ENCODE measurements around the gene MPPE1. TPM values are rescaled to one million over a fixed set of nuclear protein-coding genes. Genes with fewer than 3 reads are reported as not detected.
"Not testable (repeated sequence)": the region's sequence is repeated elsewhere in the genome, so short reads cannot be mapped to it uniquely, and the experiment has no call there.

MPPE1 gene
- polyA plus RNA-seq, 1 donor from 2014 or later, result 36.2 TPM

- no peaks in the 10 kb centered on the region for H3K36me3 Mint-ChIP-seq
- no peak overlapping the region for H3K4me3 Mint-ChIP-seq
- peaks cover 4 to 13% (median 10%) of the 10 kb centered on the region in 3 donors for H3K4me1 Mint-ChIP-seq
- H3K27ac Mint-ChIP-seq, result no peak overlapping the region
- H3K27me3 Mint-ChIP-seq, result no peaks in the 10 kb centered on the region
- no peaks in the 10 kb centered on the region for H3K9me3 Mint-ChIP-seq
Measured at GRCh38 chr18:11944252-11944651, 36.1 kb upstream of the MPPE1 start.

GRCh38 chr18:11943551-11943950, 35.4 kb upstream of the MPPE1 start:
- Mint-ChIP-seq H3K27ac (no peak overlapping the region), H3K4me3 (no peak overlapping the region), H3K4me1 (peaks cover 4 to 10% (median 10%) of the 10 kb centered on the region in 3 donors), H3K27me3 (no peaks in the 10 kb centered on the region), H3K9me3 (no peaks in the 10 kb centered on the region), H3K36me3 (no peaks in the 10 kb centered on the region)

GRCh38 chr18:11940956-11941355, 32.8 kb upstream of the MPPE1 start:
- H3K27ac Mint-ChIP-seq, result no peak overlapping the region
- H3K27me3 Mint-ChIP-seq, result no peaks in the 10 kb centered on the region
- no peak overlapping the region for H3K4me3 Mint-ChIP-seq
- peaks cover 0 to 4% (median 2%) of the 10 kb centered on the region in 3 donors for H3K4me1 Mint-ChIP-seq
- H3K36me3 Mint-ChIP-seq, result no peaks in the 10 kb centered on the region
- no peaks in the 10 kb centered on the region for H3K9me3 Mint-ChIP-seq

- Mint-ChIP-seq H3K9me3 (no peaks in the 10 kb centered on the region), H3K27ac (no peak overlapping the region), H3K4me3 (no peak overlapping the region)
Measured at GRCh38 chr18:11937874-11938478, 29.9 kb upstream of the MPPE1 start.

GRCh38 chr18:11932393-11932792, 24.3 kb upstream of the MPPE1 start:
- peaks cover 0 to 3% (median 0%) of the 10 kb centered on the region in 3 donors for H3K4me1 Mint-ChIP-seq
- peaks cover 3% of the 10 kb centered on the region for H3K27me3 Mint-ChIP-seq
- no peaks in the 10 kb centered on the region for H3K36me3 Mint-ChIP-seq
- no peak overlapping the region for H3K27ac Mint-ChIP-seq
- H3K9me3 Mint-ChIP-seq, result no peaks in the 10 kb centered on the region
- no peak overlapping the region for H3K4me3 Mint-ChIP-seq

More at GRCh38 chr18:11937874-11938478, 29.9 kb upstream of the MPPE1 start:
- peaks cover 0 to 2% (median 2%) of the 10 kb centered on the region in 3 donors for H3K4me1 Mint-ChIP-seq
- no peaks in the 10 kb centered on the region for H3K36me3 Mint-ChIP-seq
- H3K27me3 Mint-ChIP-seq, result no peaks in the 10 kb centered on the region

- Mint-ChIP-seq H3K36me3 (peaks cover 2% of the 10 kb centered on the region), H3K4me3 (no peak overlapping the region), H3K27me3 (peaks cover 8% of the 10 kb centered on the region), H3K4me1 (peaks cover 0 to 3% (median 0%) of the 10 kb centered on the region in 3 donors), H3K9me3 (no peaks in the 10 kb centered on the region), H3K27ac (no peak overlapping the region)
Measured at GRCh38 chr18:11927497-11927896, 19.4 kb upstream of the MPPE1 start.

GRCh38 chr18:11925800-11926481, 17.8 kb upstream of the MPPE1 start:
- Mint-ChIP-seq H3K27me3 (peaks cover 8% of the 10 kb centered on the region), H3K9me3 (no peaks in the 10 kb centered on the region), H3K4me1 (peaks cover 0 to 4% (median 3%) of the 10 kb centered on the region in 3 donors), H3K4me3 (no peak overlapping the region), H3K27ac (no peak overlapping the region), H3K36me3 (peaks cover 2% of the 10 kb centered on the region)

- Mint-ChIP-seq H3K36me3 (peaks cover 2% of the 10 kb centered on the region), H3K27me3 (peaks cover 8% of the 10 kb centered on the region), H3K4me3 (no peak overlapping the region), H3K9me3 (no peaks in the 10 kb centered on the region), H3K27ac (no peak overlapping the region), H3K4me1 (peaks cover 0 to 4% (median 3%) of the 10 kb centered on the region in 3 donors)
Measured at GRCh38 chr18:11923450-11923849, 15.3 kb upstream of the MPPE1 start.

- not testable (repeated sequence) for H3K9me3 Mint-ChIP-seq, H3K4me3 Mint-ChIP-seq, H3K4me1 Mint-ChIP-seq, H3K36me3 Mint-ChIP-seq, H3K27ac Mint-ChIP-seq, H3K27me3 Mint-ChIP-seq
Measured at GRCh38 chr18:11919522-11919921, 11.4 kb upstream of the MPPE1 start.

- not testable (repeated sequence) for H3K36me3 Mint-ChIP-seq, H3K4me1 Mint-ChIP-seq, H3K27me3 Mint-ChIP-seq, H3K27ac Mint-ChIP-seq, H3K4me3 Mint-ChIP-seq, H3K9me3 Mint-ChIP-seq
Measured at GRCh38 chr18:11916880-11917279, 8.8 kb upstream of the MPPE1 start.

- H3K4me1 Mint-ChIP-seq, result peaks cover 6 to 20% (median 13%) of the 10 kb centered on the region in 3 donors
- H3K9me3 Mint-ChIP-seq, result no peaks in the 10 kb centered on the region
Measured at GRCh38 chr18:11909591-11910026, 1.5 kb upstream of the MPPE1 start.

GRCh38 chr18:11909061-11909455, 941 bp upstream of the MPPE1 start:
- Mint-ChIP-seq H3K36me3 (no peaks in the 10 kb centered on the region), H3K27me3 (no peaks in the 10 kb centered on the region), H3K27ac (peak overlapping the region; percentile 62 to 96 (median 87)), H3K4me3 (peak overlapping the region; percentile 84 to 99 (median 92)), H3K4me1 (peaks cover 6 to 20% (median 13%) of the 10 kb centered on the region in 3 donors), H3K9me3 (no peaks in the 10 kb centered on the region)

More at GRCh38 chr18:11909591-11910026, 1.5 kb upstream of the MPPE1 start:
- Mint-ChIP-seq H3K4me3 (peak overlapping the region; percentile 84 to 99 (median 92)), H3K36me3 (no peaks in the 10 kb centered on the region), H3K27me3 (no peaks in the 10 kb centered on the region), H3K27ac (peak overlapping the region in 1 of 3 donors; percentile 96)

- Mint-ChIP-seq H3K9me3 (no peaks in the 10 kb centered on the region), H3K4me3 (peak overlapping the region; percentile 91 to 99 (median 95)), H3K4me1 (peaks cover 6 to 20% (median 13%) of the 10 kb centered on the region in 3 donors), H3K27ac (peak overlapping the region in 1 of 3 donors; percentile 96), H3K36me3 (no peaks in the 10 kb centered on the region), H3K27me3 (no peaks in the 10 kb centered on the region)
Measured at GRCh38 chr18:11906926-11907874, 917 bp downstream of the MPPE1 start.

GRCh38 chr18:11906176-11906575, 1.9 kb downstream of the MPPE1 start:
- H3K27ac Mint-ChIP-seq, result no peak overlapping the region

GRCh38 chr18:11905613-11906012, 2.5 kb downstream of the MPPE1 start:
- peak overlapping the region in 1 of 4 donors; percentile 65 for H3K4me3 Mint-ChIP-seq
- H3K9me3 Mint-ChIP-seq, result no peaks in the 10 kb centered on the region
- H3K27me3 Mint-ChIP-seq, result no peaks in the 10 kb centered on the region
- H3K27ac Mint-ChIP-seq, result no peak overlapping the region
- H3K4me1 Mint-ChIP-seq, result peaks cover 6 to 20% (median 13%) of the 10 kb centered on the region in 3 donors
- no peaks in the 10 kb centered on the region for H3K36me3 Mint-ChIP-seq

More at GRCh38 chr18:11906176-11906575, 1.9 kb downstream of the MPPE1 start:
- H3K9me3 Mint-ChIP-seq, result no peaks in the 10 kb centered on the region
- no peaks in the 10 kb centered on the region for H3K27me3 Mint-ChIP-seq
- peaks cover 6 to 20% (median 13%) of the 10 kb centered on the region in 3 donors for H3K4me1 Mint-ChIP-seq
- H3K36me3 Mint-ChIP-seq, result no peaks in the 10 kb centered on the region
- H3K4me3 Mint-ChIP-seq, result peak overlapping the region in 1 of 4 donors; percentile 65

All from IgD-negative memory B cell (primary cell).